Osteocyte (in vitro differentiated cells): ENCODE data around the gene EIF1AD. TPM values are rescaled to one million over a fixed set of nuclear protein-coding genes. Genes with fewer than 3 reads are reported as not detected.

Experiments used
- DNase-seq: peaks from one replicate; pipeline ENCODE4 v3.0.0; 2021; ENCODE audit warnings: mixed read lengths; ENCODE audit not compliant: unreplicated experiment; ENCODE audit errors: extremely low spot score
- H3K27ac Mint-ChIP-seq: one replicate; pipeline ENCODE4 v1.8.0; 2021; ENCODE audit warnings: mild to moderate bottlenecking, mixed read lengths; ENCODE audit not compliant: unreplicated experiment
- H3K27me3 Mint-ChIP-seq: one replicate; pipeline ENCODE4 v1.8.0; 2021; ENCODE audit warnings: mixed read lengths; ENCODE audit not compliant: unreplicated experiment
- H3K36me3 Mint-ChIP-seq: one replicate; pipeline ENCODE4 v1.8.0; 2021; ENCODE audit warnings: mixed read lengths; ENCODE audit not compliant: unreplicated experiment
- H3K4me1 Mint-ChIP-seq: one replicate; pipeline ENCODE4 v1.8.0; 2021; ENCODE audit warnings: mixed read lengths; ENCODE audit not compliant: unreplicated experiment
- H3K4me3 Mint-ChIP-seq: one replicate; pipeline ENCODE4 v1.8.0; 2021; ENCODE audit warnings: mild to moderate bottlenecking, moderate library complexity, mixed read lengths; ENCODE audit not compliant: unreplicated experiment
- H3K9me3 Mint-ChIP-seq: one replicate; pipeline ENCODE4 v1.8.0; 2021; ENCODE audit warnings: mixed read lengths; ENCODE audit not compliant: unreplicated experiment
- total RNA-seq: library from RNA; stranded (reverse); gene quantifications from 2 replicates; pipeline ENCODE4 v1.2.1, GENCODE V29; 2021
- TF ChIP-seq, protein P1 (sequence below): fragments of 200-600 bp; sonication (generic); IDR thresholded peaks from 2 replicates; pipeline ENCODE4 v1.5.0; 2021; ENCODE audit warnings: antibody characterized with exemption, mild to moderate bottlenecking, moderate library complexity

Gene EIF1AD
- total RNA-seq, 1 donor from 2014 or later, result 34.6 TPM

- DNase-seq, result no peak
- Mint-ChIP-seq H3K4me1 (no peaks in the 10 kb centered on the region), H3K9me3 (no peaks in the 10 kb centered on the region), H3K36me3 (peaks cover 28% of the 10 kb centered on the region), H3K4me3 (no peak overlapping the region), H3K27ac (no peak overlapping the region), H3K27me3 (no peaks in the 10 kb centered on the region)
- TF ChIP-seq, protein P1, sequence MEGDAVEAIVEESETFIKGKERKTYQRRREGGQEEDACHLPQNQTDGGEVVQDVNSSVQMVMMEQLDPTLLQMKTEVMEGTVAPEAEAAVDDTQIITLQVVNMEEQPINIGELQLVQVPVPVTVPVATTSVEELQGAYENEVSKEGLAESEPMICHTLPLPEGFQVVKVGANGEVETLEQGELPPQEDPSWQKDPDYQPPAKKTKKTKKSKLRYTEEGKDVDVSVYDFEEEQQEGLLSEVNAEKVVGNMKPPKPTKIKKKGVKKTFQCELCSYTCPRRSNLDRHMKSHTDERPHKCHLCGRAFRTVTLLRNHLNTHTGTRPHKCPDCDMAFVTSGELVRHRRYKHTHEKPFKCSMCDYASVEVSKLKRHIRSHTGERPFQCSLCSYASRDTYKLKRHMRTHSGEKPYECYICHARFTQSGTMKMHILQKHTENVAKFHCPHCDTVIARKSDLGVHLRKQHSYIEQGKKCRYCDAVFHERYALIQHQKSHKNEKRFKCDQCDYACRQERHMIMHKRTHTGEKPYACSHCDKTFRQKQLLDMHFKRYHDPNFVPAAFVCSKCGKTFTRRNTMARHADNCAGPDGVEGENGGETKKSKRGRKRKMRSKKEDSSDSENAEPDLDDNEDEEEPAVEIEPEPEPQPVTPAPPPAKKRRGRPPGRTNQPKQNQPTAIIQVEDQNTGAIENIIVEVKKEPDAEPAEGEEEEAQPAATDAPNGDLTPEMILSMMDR, result no peak
Observed at GRCh38 chr11:65977621-65978390, 24.2 kb downstream of the EIF1AD start.

GRCh38 chr11:65976216-65977176 is 25.5 kb downstream of the EIF1AD start:
- no peaks in the 10 kb centered on the region for H3K9me3 Mint-ChIP-seq
- no peak for DNase-seq
- TF ChIP-seq, protein P1, result no peak
- no peak overlapping the region for H3K27ac Mint-ChIP-seq
- H3K4me1 Mint-ChIP-seq, result no peaks in the 10 kb centered on the region
- H3K27me3 Mint-ChIP-seq, result no peaks in the 10 kb centered on the region
- peaks cover 34% of the 10 kb centered on the region for H3K36me3 Mint-ChIP-seq
- H3K4me3 Mint-ChIP-seq, result no peak overlapping the region

DNA sequence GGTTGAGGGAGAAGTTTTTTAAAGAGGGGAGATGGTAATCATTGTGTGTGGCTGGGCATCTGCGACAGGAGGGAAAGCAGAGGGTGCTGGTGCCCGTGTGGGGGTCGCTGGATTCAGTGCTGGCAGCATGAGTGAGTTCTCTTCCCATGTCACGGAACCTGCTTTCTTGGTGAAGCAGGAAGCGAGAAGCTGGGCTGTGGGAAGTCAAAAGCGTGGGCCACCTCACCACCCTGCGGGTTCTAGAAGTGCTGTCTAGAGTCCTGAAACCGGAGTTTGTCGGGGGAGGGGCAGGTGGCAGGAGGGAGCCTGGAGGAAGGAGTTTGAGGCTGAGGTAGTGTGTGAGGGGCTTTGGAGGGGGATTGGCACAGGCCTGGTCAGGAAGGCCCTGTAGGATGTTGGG is 26.2 kb downstream of the EIF1AD start:
- no peaks in the 10 kb centered on the region for H3K27me3 Mint-ChIP-seq
- H3K27ac Mint-ChIP-seq, result no peak overlapping the region
- H3K36me3 Mint-ChIP-seq, result peaks cover 34% of the 10 kb centered on the region
- H3K9me3 Mint-ChIP-seq, result no peaks in the 10 kb centered on the region
- TF ChIP-seq, protein P1, result no peak
- DNase-seq, result no peak
- H3K4me1 Mint-ChIP-seq, result no peaks in the 10 kb centered on the region
- no peak overlapping the region for H3K4me3 Mint-ChIP-seq

GRCh38 chr11:65973439-65974110 is 28.4 kb downstream of the EIF1AD start:
- no peaks in the 10 kb centered on the region for H3K9me3 Mint-ChIP-seq
- DNase-seq, result no peak
- H3K36me3 Mint-ChIP-seq, result peaks cover 37% of the 10 kb centered on the region
- no peaks in the 10 kb centered on the region for H3K27me3 Mint-ChIP-seq
- H3K4me3 Mint-ChIP-seq, result no peak overlapping the region
- H3K27ac Mint-ChIP-seq, result no peak overlapping the region
- TF ChIP-seq, protein P1, result no peak
- H3K4me1 Mint-ChIP-seq, result no peaks in the 10 kb centered on the region
